Measurements from ENCODE around the gene SCLT1.
A peak's percentile ranks its signal among the peaks of the same experiment; 100 is the strongest.
"Not testable (repeated sequence)": the region's sequence is repeated elsewhere in the genome, so short reads cannot be mapped to it uniquely, and the experiment has no call there.

Gene SCLT1

DNA sequence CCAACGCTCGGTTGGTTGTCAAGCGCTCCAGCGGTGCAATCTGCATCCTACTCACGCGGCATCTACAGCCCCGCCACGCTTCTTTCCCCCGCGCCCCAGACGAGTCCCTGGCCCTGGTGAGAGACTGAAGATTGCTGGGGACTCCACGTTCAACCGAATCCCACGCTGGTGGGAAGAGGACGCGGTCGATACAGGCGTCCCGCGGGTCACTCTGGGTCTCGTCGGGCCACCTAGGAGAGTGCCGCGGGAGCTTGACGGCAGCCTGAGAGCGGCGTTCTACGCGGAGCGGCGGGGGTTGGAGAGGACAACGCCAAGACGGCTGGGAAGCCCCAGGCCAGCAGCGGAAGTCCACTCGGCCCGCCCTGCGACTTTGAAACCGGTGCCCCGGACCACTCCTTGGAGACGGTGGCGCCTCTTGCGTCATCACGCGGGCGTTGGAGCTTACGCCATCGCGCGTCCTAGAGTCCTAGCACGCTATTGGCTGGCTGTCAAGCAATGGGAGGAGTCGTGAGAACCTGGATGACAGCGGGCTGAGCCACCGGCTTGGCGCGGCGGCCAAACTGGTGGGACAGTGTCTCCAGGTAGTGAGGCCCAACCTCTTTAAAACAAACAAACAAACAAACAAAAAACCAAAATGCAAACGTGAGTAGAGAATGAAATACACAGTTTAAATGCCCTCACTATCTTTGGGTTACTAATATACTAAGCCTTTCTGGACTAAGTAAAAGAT, at the start of gene SCLT1:
SCLT1 (minus strand) TSS at position 349 of the 730 bp plus-strand sequence. CDS start 436 bp downstream, outside the sequence.
- DNase-seq: peak; percentile 80

DNA sequence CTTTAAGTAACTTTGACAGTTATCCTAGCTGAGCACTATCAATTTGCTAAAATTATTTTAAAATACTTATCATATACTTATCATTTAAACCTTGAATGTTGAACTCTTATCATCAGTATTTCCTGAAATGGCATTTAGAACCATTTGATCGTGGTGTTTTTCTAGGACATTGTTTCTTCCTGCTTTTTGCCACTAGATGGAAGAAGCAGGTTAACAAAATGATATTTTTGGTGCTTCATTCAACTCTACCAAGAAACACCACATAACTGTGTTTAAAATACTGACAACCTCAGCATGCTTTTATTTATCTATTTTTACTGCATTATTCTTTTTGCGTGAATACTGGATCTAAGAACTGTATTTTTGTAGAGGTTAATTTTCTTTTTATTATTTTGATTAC, 47.2 kb upstream of the SCLT1 start:
- no peak for DNase-seq

DNA sequence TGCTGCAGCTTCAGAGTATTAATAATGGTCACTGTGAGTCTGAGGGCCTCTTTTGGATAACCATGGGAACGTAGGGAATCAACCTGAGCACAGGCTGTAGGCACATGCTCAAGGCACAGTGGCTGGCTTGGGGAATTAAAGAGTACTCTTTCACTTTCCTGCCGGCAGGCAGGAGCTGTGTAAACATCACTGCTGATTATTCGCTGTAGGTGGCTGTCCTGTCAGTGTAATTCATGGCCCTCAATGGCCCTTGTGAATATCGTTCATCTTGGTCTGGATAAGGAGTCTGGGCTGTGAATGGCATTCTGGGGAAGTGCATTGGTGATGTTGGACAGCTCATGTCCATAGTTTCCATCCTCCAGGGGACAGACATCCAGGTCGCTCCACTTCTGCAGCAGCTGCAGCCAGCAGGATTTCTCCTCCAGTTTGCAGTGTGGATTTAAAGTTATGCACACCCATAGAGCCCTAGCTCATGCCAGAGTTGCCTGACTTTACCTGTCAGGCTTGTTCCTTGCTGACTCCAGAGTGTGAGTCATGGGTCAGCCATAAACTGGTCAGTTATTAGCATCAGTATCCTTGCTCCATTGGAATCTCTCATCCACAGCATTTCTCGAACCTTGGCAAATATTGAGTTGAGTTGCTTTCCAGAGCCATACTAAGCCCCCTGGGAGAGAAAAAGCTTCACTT, 45.6 kb upstream of the SCLT1 start:
- no peak for DNase-seq

DNA sequence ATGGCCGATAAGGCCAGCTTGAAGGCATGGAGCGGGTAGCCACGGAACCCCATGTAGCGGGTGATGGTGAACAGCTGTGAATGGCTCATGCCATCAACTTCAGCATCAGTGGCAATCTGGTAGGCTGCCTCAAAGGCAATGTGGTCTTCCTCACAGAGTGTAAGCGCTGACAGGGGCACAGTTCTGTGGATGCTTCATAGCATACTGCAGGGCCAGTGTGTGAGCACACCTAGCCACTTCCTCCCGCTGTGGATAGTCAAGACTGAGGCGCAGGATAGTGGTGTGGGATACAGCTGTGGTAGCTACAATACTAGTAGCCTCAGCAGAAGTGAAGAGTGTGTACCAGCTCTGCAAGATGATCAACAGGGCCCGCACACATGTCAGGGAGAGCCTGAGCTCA, 43.1 kb upstream of the SCLT1 start:
- DNase-seq: no peak

DNA sequence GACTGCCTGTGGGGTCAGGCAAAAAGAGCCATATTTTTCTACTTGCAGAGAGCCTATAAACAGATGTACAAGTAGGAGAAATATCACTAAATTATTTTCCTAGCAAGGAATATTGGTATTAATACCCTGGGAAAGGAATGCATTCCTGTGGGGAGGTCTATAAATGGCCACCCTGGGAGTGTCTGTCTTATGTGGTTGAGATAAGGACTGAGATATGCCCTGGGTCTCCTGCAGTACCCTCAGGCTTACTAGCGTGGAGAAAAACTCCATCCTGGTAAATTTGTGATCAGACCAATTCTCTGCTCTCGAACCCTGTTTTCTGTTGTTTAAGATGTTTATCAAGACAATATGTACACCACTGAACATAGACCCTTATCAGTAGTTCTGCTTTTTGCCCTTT, 38.0 kb upstream of the SCLT1 start:
- no peak for DNase-seq

DNA sequence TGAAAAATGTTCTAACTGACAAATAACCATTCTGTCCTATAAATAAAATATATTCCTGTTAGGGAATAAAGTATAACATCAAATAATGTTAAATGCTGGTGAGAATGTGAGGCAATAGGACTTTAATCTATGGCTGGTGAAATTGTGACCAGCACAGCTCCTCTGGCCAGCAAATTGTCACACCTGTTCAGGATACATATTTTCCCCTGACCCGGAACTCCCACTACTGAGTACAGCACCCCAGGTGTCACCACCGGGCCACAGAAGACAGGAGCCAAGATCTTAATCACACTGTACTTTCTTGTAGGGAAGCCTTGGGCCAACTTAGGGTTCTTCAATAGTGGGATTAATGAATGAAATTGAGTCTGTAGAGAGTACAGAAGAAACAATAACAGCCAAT, 35.8 kb upstream of the SCLT1 start:
- no peak for DNase-seq

DNA sequence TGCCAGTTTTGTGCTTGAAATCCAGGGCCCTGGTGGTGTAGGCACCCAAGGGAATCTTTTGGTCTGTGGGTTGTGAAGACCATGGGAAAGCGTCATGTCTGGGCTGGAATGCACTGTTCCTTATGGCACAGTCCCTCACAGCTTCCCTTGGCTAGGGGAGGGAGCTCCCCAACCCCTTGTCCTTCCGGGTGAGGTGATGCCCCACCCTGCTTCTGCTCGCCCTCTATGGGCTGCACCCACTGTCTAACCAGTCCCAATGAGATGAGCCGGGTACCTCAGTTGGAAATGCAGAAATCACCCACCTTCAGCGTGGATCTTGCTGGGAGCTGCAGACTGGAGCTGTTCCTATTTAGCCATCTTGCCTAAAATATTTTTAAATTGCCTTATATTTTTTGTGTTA, 33.3 kb upstream of the SCLT1 start:
- DNase-seq: not testable (repeated sequence)

DNA sequence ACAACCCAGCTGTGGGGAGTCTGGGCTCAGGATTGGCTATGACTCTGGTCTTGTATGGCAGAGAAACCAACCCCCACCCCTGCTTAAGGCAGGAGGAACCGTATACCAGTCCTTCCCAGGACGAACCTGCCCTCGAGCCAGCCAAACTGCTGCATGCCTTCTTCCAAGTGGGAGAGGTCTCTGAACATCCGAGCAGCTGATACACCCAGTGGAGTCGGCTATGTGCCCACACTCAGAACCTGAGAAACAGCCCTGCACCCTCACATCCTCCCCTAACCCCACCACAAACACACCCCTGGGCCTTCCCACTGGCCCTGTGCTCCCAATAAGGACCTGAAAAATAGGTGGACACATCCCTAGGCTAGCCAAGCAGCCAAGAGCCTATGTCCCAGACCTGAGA, 24.4 kb upstream of the SCLT1 start:
- DNase-seq: no peak

DNA sequence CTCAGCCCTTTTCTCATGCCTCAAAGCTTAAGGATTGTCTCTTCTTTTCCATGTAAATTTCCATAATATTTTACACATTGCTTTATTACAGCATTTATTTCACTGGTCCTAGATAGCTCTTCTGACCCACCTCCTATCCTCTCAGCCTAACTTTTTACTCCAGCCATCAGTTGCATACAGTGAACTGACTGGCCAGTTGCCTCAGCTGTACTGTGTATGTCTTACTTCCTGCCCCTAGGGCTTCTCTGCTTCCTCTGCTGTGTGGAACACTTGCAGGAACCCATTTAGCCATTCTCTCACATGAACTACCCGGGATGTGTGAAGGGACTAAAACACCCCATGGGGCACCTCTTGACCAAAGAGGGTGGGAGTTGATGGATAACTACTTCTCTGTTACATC, 20.6 kb upstream of the SCLT1 start:
- DNase-seq: no peak

DNA sequence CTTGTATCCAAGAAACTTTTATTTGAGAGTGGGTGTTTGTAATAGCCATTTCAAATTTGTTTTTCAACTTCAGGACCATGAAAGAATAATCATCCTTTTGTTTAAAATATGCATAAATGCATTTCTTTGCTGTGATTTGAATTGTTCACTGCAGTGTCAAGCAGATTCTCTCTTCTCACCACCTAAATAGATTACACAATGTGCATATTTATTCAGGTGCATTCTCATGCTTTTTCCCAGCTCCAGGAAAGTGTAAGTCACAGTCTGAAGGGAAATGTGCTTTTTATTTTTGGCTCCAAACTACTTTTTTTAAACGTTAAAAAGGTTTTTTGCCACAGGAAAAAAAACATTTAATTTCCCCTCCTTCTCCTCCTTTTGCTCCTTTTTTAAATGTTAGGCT, 20.1 kb upstream of the SCLT1 start:
- no peak for DNase-seq

DNA sequence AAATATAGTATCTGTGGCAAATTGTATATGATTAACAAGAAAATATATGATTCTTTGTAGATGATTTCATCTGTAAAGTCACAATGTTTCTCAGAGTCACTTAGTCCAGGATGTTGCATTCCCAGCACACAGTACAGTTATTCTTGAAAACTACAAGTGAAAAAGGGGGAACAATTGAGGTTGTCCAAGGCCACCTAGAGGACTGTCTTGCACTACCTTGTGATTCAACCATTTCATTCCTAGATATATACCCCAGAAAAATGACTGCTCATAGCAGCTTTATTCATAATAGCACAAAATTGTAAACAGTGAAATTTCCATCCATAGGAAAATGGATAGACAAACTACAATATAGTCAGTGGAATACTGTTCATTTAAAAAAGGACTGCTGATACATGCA, 18.6 kb upstream of the SCLT1 start:
- DNase-seq: no peak

DNA sequence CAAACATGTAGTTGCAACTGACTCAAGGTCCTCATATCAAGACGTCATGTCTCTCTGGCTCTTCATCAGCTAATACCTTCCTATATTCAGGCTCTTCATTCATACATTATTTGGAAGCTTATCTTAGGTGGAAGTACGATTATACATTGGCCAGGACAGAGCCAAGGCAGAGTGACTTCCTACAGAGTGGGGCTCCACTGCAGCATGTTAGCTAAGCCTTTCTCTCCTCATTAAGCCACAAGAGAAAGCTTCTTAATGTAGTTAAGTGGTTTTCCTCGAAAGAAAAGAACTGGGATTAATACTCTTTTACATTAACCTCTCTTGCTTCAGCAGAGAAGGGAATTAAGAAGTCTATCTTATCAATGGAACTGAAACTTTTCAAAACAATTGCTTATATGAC, 17.6 kb upstream of the SCLT1 start:
- DNase-seq: no peak

DNA sequence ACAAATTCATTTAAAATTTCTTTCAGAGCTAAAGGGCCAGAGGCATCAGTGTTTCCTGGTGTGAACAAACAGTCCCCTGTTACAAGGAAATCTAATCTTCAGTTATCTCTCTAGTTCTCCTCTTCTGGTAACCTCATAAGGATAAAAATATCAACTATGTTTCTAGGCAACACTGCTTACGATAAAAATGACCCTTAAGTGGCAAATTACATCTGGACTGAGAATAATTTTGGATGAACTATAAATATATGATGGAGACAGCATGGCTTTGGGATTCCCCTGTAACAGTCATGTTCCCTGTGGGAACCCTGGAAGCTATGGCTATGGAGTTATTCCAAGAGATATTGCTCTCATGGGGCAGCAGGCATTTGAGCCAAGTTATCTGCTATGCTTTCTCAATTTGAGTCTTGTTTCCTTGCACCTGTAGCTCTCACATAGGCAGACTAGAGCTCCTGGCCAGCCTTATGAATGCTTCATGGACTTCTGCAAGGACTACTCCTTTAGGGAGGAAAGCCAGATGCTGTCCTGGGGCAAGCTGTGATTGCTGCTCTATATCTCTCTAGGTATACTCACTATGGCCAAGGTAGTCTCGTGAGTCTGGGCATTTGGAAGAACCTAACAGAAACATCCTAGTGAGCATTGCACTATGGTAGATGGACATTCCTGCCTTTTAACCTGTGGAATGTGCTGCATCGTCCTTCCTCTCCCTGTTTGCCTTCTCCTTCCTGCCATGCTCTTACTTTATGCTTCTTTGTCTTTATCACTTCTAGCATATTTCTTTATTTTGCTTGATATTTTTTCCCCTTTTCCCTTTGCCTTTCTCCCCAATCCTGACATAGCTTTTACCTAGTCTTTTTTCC, 16.9 kb upstream of the SCLT1 start:
- no peak for DNase-seq

DNA sequence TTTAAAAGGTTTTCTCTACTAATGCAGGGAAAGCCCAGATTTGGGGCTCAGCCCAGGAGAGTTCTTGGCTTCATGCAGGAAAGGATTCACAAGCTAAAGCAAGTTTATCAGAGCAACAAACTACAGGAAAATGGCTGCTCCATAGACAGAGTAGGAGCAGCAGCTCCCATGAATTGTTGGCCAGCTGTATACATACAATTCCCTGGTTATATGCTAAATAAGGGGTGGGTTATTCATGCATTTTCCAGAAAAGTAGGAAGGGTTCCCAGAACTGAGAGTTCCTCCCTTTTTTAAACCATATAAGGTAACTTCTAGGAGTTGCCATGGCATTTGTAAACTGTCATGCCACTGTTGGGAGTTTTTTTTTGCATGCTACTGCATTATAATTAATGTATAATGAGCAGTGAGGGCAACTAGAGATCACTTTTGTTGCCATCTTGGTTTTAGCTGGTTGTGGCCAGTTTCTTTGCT, 5.2 kb upstream of the SCLT1 start:
- DNase-seq: no peak

DNA sequence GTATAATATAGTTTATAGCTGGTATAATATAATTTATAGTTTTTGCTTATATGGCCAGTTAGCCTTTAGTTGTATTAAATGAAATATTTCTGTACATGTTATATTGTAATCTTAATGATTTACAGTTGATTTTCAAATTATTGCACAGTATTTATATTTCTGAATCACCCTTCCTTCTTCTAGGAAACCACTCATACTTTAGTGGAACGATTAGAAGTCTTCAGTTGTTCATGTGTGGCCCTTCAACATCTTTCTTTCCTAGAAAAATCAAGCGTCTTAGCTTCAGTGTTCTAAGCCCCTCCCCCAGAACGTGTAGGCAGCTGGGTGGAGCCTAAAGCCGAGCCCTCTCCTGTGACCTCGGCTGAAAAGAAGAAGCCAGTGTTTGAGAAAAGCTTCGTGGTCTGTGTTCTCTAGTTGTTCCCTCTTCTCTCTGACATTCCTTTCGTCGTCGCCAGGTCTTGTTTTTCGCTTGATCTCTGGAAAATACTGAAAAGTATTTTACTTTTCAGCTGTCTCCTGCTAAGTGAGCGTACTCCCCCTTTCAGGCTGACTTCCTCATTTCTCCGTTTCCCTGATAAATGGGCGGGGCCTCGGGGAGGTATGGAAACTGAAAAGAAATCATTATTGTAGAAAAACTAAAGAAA, 2.6 kb upstream of the SCLT1 start, which contains the start of gene C4orf33:
C4orf33 (plus strand) TSS at position 342 of the 644 bp plus-strand sequence. CDS start 6,459 bp downstream, outside the sequence.
- DNase-seq: no peak

DNA sequence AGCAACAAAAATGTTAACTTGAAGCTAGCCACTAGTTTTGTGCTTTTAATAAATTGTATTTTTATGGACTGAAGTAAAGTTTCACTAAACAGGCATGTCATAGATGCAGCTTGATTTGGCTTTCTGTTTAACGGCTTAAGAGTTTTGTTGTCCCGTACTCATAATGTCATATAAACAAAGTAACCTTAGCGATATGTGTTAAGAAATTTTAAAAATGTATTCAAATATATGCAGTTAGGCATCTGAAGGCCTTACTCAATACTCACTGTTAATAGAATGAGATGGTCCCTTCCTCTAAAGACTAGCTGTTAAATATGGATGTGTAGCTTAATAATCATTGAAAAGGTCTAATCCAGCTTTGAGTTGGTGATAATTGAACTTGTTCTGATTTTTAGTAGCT, 1.0 kb upstream of the SCLT1 start:
- no peak for DNase-seq

DNA sequence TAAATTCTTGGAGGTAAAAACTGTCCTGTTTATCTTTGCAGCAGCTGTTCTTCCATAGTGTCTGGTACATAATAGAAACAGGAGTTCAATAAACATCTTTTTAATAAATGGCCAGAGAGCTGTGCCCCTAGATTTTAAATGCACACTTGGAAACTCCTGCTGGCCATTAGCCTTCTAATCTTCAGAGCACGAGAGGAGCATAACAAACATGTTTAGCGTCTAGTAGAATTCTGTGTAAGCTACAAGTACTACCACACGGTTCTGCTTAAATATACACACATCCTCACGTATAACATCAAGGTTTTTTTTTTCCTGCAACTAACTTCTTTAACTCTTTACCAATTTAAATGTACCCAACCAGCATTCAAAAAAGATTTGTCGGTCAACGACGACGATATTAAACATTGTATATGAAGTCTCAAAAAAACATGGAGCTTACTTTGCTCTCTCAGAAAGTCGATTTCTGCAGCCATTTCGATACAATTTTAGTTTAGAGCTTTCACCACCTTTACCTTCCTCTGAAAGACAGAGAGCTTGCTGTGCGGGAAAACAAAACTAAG, 628 bp downstream of the SCLT1 start:
- no peak for DNase-seq

DNA sequence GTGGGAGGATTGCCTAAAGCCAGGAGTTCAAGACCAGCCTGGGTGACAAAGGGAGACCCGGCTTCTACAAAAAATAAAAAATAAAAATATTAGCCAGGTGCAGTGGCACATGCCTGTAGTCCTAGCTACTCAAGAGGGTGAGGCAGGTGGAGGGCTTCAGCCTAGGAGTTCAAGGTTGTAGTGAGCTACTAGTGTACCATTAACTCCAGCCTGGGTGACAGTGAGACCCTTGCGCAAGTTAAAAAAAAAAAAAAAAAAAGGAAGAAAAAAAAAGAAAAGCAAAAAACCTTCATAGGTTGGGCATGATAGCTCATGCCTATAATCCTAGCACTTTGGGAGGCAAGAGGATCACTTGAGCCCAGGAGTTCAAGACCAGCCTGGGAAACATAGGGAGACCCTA, 5.8 kb downstream of the SCLT1 start:
- DNase-seq: no peak

DNA sequence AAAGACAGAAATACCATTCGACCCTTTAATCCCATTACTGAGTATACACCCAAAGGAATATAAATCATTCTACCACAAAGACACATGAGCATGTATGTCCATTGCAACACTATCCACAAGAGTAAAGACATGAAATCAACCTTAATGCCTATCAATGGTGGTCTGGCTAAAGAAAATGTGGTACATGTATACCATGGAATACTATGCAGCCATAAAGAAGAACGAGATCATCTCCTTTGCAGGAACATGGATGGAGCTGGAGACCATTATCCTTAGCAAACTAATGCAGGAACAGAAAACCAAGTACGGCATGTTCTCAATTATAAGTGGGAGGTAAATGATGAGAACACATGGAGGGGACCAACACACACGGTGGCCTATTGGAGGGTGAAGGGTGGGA, 7.9 kb downstream of the SCLT1 start:
- DNase-seq: no peak

DNA sequence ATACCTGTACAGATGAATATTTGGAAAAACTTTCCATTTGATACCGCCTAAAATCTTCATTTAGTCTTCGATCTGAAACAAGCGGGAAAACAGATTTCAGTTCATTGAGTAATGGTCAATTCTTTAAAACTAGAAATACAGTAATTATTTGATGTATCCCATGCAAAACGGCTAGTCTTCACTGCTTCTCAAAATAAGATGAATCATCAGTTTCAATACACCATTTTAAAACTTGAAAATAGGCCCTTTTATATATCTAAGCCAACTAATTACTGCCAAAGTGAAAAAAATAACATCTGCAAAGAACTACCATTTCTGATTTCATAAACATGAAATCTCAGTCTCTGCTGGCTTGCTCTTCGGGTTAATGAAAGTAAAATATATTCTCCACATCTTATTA, 11.0 kb downstream of the SCLT1 start:
- no peak for DNase-seq

DNA sequence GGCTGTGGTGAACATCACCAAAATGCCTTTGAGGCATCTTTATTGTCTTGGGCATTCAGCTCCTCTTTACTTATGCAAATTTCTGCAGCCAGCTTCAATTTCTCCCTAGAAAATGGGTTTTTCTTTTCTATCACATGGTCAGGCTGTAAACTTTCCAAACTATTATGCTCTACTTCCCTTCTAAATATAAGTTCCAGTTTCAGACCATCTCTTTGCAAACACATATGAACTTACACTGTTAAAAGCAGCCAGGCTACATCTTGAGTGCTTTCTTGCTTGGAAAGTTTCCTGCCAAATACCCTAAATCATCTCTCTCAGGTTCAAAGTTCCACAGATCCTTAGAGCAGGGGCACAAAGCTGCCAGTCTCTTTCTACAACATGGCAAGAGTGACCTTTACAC, 13.2 kb downstream of the SCLT1 start:
- DNase-seq: no peak

DNA sequence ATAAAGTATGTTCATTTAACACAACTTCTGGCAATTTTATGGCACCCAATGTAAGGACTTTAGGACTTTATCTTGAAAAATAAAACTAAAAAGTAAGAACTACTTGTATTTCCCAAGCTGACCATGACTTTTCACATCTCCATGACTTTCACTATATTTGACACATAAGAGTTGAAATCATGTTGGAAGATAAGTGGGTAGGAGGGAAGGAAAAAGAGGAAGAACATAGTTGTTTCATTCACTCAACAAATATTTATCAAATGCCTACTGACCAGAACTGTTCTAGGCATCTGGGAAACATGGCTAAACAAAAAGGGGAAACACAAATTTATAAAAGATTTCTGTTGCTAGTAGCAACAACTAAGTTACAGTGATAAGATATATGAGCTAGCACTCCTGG, 16.0 kb downstream of the SCLT1 start:
- DNase-seq: no peak

DNA sequence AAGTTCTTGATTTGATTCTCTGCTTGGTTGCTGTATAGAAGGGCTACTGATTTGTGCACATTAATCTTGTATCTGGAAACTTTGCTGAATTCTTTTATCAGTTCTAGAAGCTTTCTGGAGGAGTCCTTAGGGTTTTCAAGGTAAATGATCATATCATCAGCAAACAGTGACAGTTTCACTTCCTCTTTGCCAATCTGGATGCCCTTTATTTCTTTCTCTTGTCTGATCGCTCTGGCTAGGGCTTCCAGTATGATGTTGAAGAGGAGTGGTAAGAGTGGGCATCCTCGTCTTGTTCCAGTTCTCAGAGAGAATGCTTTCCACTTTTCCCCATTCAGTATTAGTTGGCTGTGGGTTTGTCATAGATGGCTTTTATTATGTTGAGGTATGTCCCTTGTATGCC, 23.8 kb downstream of the SCLT1 start:
- DNase-seq: not testable (repeated sequence)
